GM23338 (cell line): ENCODE results near the gene KRTAP5-1. TPM values are rescaled to one million over a fixed set of nuclear protein-coding genes. Genes with fewer than 3 reads are reported as not detected.
"Not testable (repeated sequence)": the region's sequence is repeated elsewhere in the genome, so short reads cannot be mapped to it uniquely, and the experiment has no call there.

ENCODE experiments used
- ATAC-seq: fragments of 200-7000 bp; cut with Tn5 transposase; 3 replicates; pipeline ENCODE4 v1.9.1; 2020
- DNase-seq: peaks from one replicate; pipeline ENCODE4 v3.0.0-alpha.2; 2015; ENCODE audit warnings: low spot score
- H2AFZ ChIP-seq: fragments of 200-600 bp; sonication (generic); 2 replicates; pipeline ENCODE4 v1.8.0; 2016; ENCODE audit warnings: antibody characterized with exemption, mild to moderate bottlenecking, moderate library complexity
- H3F3A ChIP-seq: fragments of 200-600 bp; sonication (generic); replicated peaks from 2 replicates; pipeline ENCODE4 v1.8.0; 2017; ENCODE audit warnings: antibody characterized with exemption, mixed run types, low read depth
- H3K27ac ChIP-seq: fragments of 200-600 bp; sonication (generic); 2 replicates; pipeline ENCODE4 v1.6.1; 2016; ENCODE audit warnings: low read depth
- H3K27me3 ChIP-seq: fragments of 200-600 bp; sonication (generic); 2 replicates; pipeline ENCODE4 v1.8.0; 2016; ENCODE audit warnings: mild to moderate bottlenecking, mixed run types, moderate library complexity; ENCODE audit not compliant: insufficient read depth
- H3K36me3 ChIP-seq: fragments of 200-600 bp; sonication (generic); 2 replicates; pipeline ENCODE4 v1.8.0; 2016; ENCODE audit warnings: mild to moderate bottlenecking; ENCODE audit not compliant: insufficient read depth
- H3K4me1 ChIP-seq: fragments of 200-600 bp; sonication (generic); 2 replicates; pipeline ENCODE4 v1.8.0; 2016; ENCODE audit warnings: mild to moderate bottlenecking, moderate library complexity; ENCODE audit not compliant: insufficient read depth
- H3K4me2 ChIP-seq: fragments of 200-600 bp; sonication (generic); 2 replicates; pipeline ENCODE4 v1.7.1; 2017; ENCODE audit warnings: mixed run types
- H3K4me3 ChIP-seq: fragments of 200-600 bp; sonication (generic); 2 replicates; pipeline ENCODE4 v1.6.1; 2016; ENCODE audit warnings: mixed run types
- H3K79me2 ChIP-seq: fragments of 200-600 bp; sonication (generic); replicated peaks from 2 replicates; pipeline ENCODE4 v1.8.0; 2017; ENCODE audit warnings: mild to moderate bottlenecking; ENCODE audit not compliant: insufficient read depth
- H3K9me2 ChIP-seq: fragments of 200-600 bp; sonication (generic); 2 replicates; pipeline ENCODE4 v1.8.0; 2017; ENCODE audit not compliant: insufficient read depth
- H4K20me1 ChIP-seq: fragments of 200-600 bp; sonication (generic); replicated peaks from 2 replicates; pipeline ENCODE4 v1.8.0; 2017; ENCODE audit warnings: mild to moderate bottlenecking; ENCODE audit not compliant: insufficient read depth
- H3K27ac Mint-ChIP-seq: 2 replicates; pipeline ENCODE4 v1.8.0; 2020; ENCODE audit warnings: inconsistent platforms, mild to moderate bottlenecking, moderate library complexity, mixed read lengths
- H3K27me3 Mint-ChIP-seq: 3 replicates; pipeline ENCODE4 v1.8.0; 2022; ENCODE audit warnings: low read depth, mild to moderate bottlenecking, moderate library complexity, mixed read lengths, inconsistent platforms; ENCODE audit not compliant: insufficient read depth, poor library complexity
- H3K36me3 Mint-ChIP-seq: 3 replicates; pipeline ENCODE4 v1.8.0; 2021; ENCODE audit warnings: low read depth, mild to moderate bottlenecking, inconsistent platforms, moderate library complexity, mixed read lengths
- H3K4me1 Mint-ChIP-seq: 3 replicates; pipeline ENCODE4 v1.8.0; 2020; ENCODE audit warnings: mild to moderate bottlenecking, inconsistent platforms, mixed read lengths
- H3K4me3 Mint-ChIP-seq: 3 replicates; pipeline ENCODE4 v1.8.0; 2021; ENCODE audit warnings: moderate library complexity, mild to moderate bottlenecking, inconsistent platforms, mixed read lengths
- H3K9me3 Mint-ChIP-seq: 3 replicates; pipeline ENCODE4 v1.8.0; 2020; ENCODE audit warnings: moderate library complexity, mild to moderate bottlenecking, inconsistent platforms, mixed read lengths
- EZH2 ChIP-seq: fragments of 200-600 bp; sonication (generic); IDR thresholded peaks from one replicate; pipeline ENCODE4 v1.8.0; 2017; ENCODE audit warnings: antibody characterized with exemption, mild to moderate bottlenecking, low read depth; ENCODE audit not compliant: unreplicated experiment
- JUNB ChIP-seq: IDR thresholded peaks from one replicate; pipeline ENCODE4 v1.6.1; 2016; ENCODE audit warnings: antibody characterized with exemption; ENCODE audit not compliant: unreplicated experiment
- NANOG ChIP-seq: IDR thresholded peaks from 2 replicates; pipeline ENCODE4 v1.6.1; 2016; ENCODE audit warnings: antibody characterized with exemption, borderline replicate concordance
- POLR2AphosphoS5 ChIP-seq: IDR thresholded peaks from 2 replicates; pipeline ENCODE4 v1.6.1; 2016; ENCODE audit warnings: antibody characterized with exemption, low read depth
- STAT1 ChIP-seq: IDR thresholded peaks from one replicate; pipeline ENCODE4 v1.6.1; 2016; ENCODE audit warnings: antibody characterized with exemption; ENCODE audit not compliant: unreplicated experiment
- ZNF114 ChIP-seq: fragments of 250-450 bp; sonication (Bioruptor Pico); IDR thresholded peaks from 2 replicates; pipeline ENCODE4 v1.5.0; 2020; ENCODE audit warnings: mild to moderate bottlenecking, moderate library complexity
- ZNF331 ChIP-seq: fragments of 250-450 bp; sonication (Bioruptor Pico); IDR thresholded peaks from 2 replicates; pipeline ENCODE4 v1.5.0; 2020; ENCODE audit warnings: low read depth, mild to moderate bottlenecking, moderate library complexity
- polyA plus RNA-seq: library from polyadenylated mRNA; unstranded; fragments of >200 nt; fragmentation: Nextera tagmentation; extraction: Ambion mirVana; gene quantifications from 2 replicates; pipeline ENCODE4 v1.2.1, GENCODE V29; 2016
- total RNA-seq: library from RNA; depleted of rRNA; stranded (reverse); fragments of >200 nt; shearing (Covaris generic); gene quantifications from 2 replicates; pipeline ENCODE4 v1.2.3, GENCODE V29; 2014
- TF ChIP-seq, protein P1 (sequence below), 2 experiments: fragments of 200-600 bp in 1 of 2; sonication (generic) in 1 of 2; conservative IDR thresholded peaks; 2 replicates each; pipeline versions ENCODE4 v1.5.1 to v1.6.1; 2016 to 2017; ENCODE audit warnings: antibody characterized with exemption in 2 of 2, low read depth in 2 of 2, mild to moderate bottlenecking in 2 of 2, moderate library complexity in 1 of 2

The KRTAP5-1 gene
- total and polyA plus RNA-seq, 2 experiments from 2014 or later = not detected

DNA sequence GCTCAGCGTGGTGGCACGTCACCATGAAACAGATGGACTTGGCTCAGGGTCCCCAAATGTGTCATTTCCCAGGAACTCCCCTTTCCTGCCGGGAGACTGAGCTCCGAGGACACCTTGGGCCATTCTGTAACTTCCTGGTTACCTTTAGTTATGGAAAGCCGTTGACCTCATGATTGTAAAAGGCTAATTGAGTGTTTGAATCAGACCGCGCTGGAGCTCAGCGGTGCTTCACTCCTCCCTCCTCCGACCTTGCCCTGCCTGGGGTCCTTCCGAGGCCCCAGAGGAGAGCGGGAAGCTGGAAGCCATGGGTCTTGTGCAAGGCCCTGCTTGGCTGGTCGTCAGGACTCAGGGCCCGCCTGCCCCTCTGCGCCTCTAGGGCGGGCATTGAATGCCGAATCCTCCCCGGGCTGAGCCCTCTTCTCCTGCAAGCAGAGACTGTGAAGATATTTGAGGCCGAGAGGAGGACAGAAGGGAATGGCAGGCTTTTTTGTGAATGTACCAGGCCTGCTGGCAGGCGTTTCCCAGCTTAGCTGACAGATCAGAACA lies 11.6 kb upstream of the KRTAP5-1 start:
- peak overlapping the region; percentile 14; the same call in 2 of the 3 replicates for H3K4me3 Mint-ChIP-seq
- peaks cover 17% of the 10 kb centered on the region for H3K27me3 Mint-ChIP-seq
- peaks cover 18% of the 10 kb centered on the region for H3K4me1 ChIP-seq
- H3K36me3 Mint-ChIP-seq, H3K9me2 ChIP-seq, H3K27ac Mint-ChIP-seq, H3K79me2 ChIP-seq, H3K27me3 ChIP-seq, H3K36me3 ChIP-seq, H4K20me1 ChIP-seq: not testable (repeated sequence)
- ATAC-seq (peak; percentile 80), DNase-seq (peak; percentile 39)
- peak overlapping the region; percentile 70 for H3K4me2 ChIP-seq
- peak; percentile 24; the same call in 1 of the 2 replicates for TF ChIP-seq NANOG
- H2AFZ ChIP-seq = peak overlapping the region; percentile 73
- peak overlapping the region; percentile 20; the same call in 1 of the 2 replicates for H3K4me3 ChIP-seq
- H3K9me3 Mint-ChIP-seq = peaks cover 15% of the 10 kb centered on the region; the same call in 2 of the 3 replicates
- H3F3A ChIP-seq = peaks cover 13% of the 10 kb centered on the region; the same call in 1 of the 2 replicates
- H3K27ac ChIP-seq = 0 out of 2 replicates have a peak overlapping the region, but pooled peaks have one; percentile 57
- peaks cover 28% of the 10 kb centered on the region for H3K4me1 Mint-ChIP-seq

DNA sequence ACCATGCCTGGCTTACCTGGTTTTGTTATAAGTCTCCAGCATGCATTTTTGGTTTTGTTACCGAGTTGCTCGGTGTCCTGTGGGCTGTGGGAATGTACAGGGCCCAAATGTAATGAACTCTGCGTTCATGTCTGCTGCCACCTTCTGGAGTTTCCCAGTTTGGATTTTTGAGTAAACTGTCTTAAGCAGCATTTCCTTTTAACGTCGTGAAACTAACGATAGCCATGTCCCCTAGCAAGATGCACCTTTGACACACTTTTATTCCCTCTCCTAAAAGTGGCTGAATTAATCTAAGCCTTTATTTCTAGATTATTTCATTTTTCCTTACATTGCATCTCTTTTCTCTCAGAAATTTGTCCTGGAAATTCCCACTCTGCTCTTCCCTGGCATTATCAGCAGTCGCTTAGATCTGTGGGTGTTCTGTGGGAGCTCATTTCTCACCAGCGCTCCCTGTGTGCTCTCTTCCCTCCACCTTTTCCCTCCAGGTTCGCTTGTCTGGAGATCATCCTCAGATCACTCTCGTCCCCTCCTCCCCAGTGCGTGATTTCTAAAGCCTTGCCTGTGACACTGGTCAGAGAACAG lies 11.0 kb upstream of the KRTAP5-1 start:
- TF ChIP-seq, protein P1, sequence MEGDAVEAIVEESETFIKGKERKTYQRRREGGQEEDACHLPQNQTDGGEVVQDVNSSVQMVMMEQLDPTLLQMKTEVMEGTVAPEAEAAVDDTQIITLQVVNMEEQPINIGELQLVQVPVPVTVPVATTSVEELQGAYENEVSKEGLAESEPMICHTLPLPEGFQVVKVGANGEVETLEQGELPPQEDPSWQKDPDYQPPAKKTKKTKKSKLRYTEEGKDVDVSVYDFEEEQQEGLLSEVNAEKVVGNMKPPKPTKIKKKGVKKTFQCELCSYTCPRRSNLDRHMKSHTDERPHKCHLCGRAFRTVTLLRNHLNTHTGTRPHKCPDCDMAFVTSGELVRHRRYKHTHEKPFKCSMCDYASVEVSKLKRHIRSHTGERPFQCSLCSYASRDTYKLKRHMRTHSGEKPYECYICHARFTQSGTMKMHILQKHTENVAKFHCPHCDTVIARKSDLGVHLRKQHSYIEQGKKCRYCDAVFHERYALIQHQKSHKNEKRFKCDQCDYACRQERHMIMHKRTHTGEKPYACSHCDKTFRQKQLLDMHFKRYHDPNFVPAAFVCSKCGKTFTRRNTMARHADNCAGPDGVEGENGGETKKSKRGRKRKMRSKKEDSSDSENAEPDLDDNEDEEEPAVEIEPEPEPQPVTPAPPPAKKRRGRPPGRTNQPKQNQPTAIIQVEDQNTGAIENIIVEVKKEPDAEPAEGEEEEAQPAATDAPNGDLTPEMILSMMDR (conservative IDR thresholded peaks at IDR 0.05; ENCODE audit: low read depth in 2 of 2) = peak in 1 of 2 experiments; percentile 24; a peak in 1 of 4 replicates
- peak; percentile 27 for ATAC-seq
- peak overlapping the region; percentile 14; the same call in 1 of the 3 replicates for H3K4me3 Mint-ChIP-seq
- not testable (repeated sequence) for H3K27me3 ChIP-seq, H3K36me3 Mint-ChIP-seq, H3K4me3 ChIP-seq, DNase-seq, H3K9me3 Mint-ChIP-seq, H3K27ac Mint-ChIP-seq, H3K36me3 ChIP-seq, H3K79me2 ChIP-seq, H3K9me2 ChIP-seq, H4K20me1 ChIP-seq
- H3K4me1 ChIP-seq = peaks cover 18% of the 10 kb centered on the region
- peak overlapping the region; percentile 73 for H2AFZ ChIP-seq
- peaks cover 13% of the 10 kb centered on the region; the same call in 1 of the 2 replicates for H3F3A ChIP-seq
- H3K4me2 ChIP-seq = peak overlapping the region; percentile 70
- H3K4me1 Mint-ChIP-seq = peaks cover 28% of the 10 kb centered on the region
- 0 out of 2 replicates have a peak overlapping the region, but pooled peaks have one; percentile 57 for H3K27ac ChIP-seq
- peaks cover 17% of the 10 kb centered on the region for H3K27me3 Mint-ChIP-seq

DNA sequence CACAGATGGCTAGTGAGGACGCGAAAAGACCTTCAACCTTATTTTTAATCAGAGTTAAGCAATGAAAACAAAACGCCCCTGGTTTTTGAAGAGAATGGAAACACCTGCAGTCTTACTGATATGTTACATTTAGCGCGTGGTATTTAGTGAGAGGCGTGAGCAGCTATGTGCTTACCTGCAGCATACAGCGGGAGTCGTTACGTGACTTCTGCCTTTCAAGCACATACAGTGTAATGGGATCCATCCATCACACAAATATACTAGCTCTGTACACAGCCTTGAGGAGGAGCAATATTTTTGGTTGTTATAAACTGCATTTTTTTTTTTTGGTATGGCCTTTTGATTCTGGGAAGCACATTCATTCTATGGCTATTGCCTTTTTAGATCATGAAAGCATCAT lies 7.5 kb upstream of the KRTAP5-1 start:
- Histone ChIP-seq H3K4me2 (no peak overlapping the region), H3K4me1 (peaks cover 18% of the 10 kb centered on the region), H3K4me3 (no peak overlapping the region), H3K36me3 (no peaks in the 10 kb centered on the region), H4K20me1 (no peaks in the 10 kb centered on the region), H3F3A (peaks cover 13% of the 10 kb centered on the region; the same call in 1 of the 2 replicates), H3K79me2 (no peaks in the 10 kb centered on the region), H3K27me3 (no peaks in the 10 kb centered on the region), H3K27ac (no peak overlapping the region), H2AFZ (no peak overlapping the region), H3K9me2 (no peaks in the 10 kb centered on the region)
- Mint-ChIP-seq H3K27me3 (peaks cover 19% of the 10 kb centered on the region), H3K4me3 (no peak overlapping the region), H3K36me3 (no peaks in the 10 kb centered on the region), H3K4me1 (peaks cover 20% of the 10 kb centered on the region), H3K9me3 (no peaks in the 10 kb centered on the region), H3K27ac (no peak overlapping the region)
- no peak for ATAC-seq
- DNase-seq = no peak
- TF ChIP-seq, protein P1 (conservative IDR thresholded peaks at IDR 0.05; ENCODE audit: low read depth in 2 of 2) = no peak
- TF ChIP-seq POLR2AphosphoS5 = no peak
- no peak for TF ChIP-seq ZNF331 (CRISPR knock-in tag)
- no peak for TF ChIP-seq JUNB
- TF ChIP-seq EZH2 = no peak
- no peak for TF ChIP-seq ZNF114 (CRISPR knock-in tag)
- no peak for TF ChIP-seq STAT1
